Measurements from ENCODE around the gene PARVA.

Gene PARVA

DNA sequence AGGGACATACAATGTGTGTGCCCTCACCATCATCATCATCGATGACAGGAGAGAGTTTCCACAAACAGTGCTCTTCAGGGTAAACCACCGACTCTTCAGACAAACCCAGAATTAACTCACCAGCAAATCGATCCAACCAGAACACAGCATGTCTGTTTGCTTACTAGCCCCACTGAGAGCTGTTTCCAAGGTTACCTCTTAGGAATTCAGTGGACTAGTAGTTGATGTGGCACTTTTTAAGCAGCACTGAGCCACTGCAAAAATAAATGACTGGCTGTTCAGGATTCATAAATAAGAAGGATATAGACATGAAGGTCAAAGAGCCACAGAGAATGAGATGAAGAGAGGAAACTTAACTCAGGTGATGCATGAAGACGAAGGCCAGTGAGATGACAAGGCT lies 83.1 kb downstream of the PARVA start:
- peak; percentile 28 for DNase-seq

DNA sequence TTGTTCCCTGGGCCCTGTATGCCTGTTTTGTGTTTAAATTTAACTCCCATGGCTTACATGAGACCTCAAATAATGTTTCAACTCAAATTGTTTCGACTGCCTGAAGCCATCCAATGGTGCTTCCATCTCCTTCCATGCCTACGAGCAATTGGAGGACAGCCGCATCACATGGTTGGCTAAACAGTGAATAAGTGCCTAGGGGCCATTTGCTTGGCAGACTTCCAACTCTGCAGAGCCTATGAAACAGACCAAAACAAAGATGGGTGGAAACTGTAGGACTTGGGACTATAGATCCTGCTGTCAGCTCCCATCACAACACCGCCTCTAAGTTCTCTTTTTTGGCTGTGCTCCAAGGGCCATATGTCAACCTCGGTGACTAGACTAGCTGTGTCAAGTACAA lies 84.1 kb downstream of the PARVA start:
- peak; percentile 16 for DNase-seq

DNA sequence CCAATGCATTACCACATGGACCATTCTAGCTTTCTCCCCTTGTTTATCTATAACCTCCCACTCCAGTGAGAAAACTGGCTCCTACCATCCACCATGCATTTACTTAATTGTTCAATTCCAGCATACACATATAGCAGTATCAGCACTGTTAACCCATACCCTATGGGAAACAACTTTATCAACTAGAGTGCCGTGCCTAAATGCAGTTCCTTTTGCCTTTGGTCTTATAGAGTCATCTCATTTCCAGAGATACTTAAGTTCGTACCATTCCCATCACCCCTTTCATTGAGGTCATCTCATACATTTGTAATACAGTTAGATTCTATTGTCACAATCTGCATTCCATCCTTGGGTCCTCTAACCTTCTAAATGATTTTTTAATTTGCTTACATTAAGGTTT lies 86.9 kb downstream of the PARVA start:
- DNase-seq = no peak

DNA sequence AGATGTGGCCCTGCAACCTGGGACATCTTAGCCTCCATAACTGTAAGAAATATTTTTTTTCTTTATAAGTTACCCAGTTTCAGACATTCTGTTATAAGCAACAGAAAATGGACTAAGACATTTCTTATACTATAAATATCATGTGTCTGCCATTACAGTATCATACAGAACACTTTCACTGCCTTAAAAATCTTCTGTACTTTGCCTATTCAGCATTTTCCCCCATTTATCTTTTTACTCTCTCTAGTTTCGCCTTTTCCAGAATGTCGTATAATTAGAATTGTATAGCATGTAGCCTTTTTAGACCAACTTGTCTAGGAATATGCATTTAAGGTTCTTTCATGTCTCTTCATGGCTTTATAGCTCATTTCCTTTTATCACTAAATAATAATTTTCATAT lies 88.0 kb downstream of the PARVA start:
- DNase-seq = no peak

DNA sequence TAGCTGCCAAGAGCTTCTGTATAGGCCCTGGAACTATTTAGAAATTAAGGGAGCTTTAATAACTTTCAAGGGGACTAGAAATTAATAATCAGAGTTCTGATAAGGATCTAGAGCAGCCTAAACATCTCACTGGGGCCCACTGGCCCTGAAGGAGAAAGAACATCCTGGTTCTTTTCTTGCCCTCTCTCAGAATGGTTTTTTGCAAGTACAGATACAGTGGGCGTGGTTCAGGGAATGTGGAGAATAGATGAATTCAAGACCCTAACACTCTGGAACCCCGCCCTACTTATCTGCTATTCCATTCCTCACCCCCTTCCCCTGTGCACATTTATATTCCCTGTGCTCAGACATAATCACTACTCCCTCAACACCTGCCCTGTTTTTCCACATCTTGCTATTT lies 90.2 kb downstream of the PARVA start:
- DNase-seq = no peak

- peak; percentile 49 for DNase-seq
Measured at GRCh38 chr11:12469451-12469850, 92.1 kb downstream of the PARVA start.

GRCh38 chr11:12470236-12470635 lies 92.9 kb downstream of the PARVA start:
- no peak for DNase-seq

- DNase-seq = no peak
Measured at GRCh38 chr11:12472401-12473005, 95.1 kb downstream of the PARVA start.

DNA sequence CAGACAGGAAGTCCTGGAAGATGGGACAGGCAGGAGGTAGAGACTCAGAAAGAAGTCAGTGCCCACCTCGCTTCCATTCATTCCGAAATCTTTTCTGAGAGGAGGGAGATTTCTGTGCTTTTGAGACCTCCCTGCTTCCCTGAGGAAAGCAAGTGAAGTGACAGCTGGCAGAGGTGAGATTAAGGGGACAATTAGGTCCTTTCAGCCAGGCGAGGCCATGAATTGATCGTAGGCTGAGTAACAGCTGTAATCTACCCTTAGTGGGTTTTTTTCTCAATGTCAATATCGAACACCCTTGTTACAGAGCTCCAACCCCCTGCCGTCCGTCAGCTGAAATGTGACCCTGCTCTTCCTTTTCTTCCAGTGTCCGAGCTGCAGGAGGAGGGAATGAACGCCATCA lies 96.0 kb downstream of the PARVA start:
- no peak for DNase-seq

DNA sequence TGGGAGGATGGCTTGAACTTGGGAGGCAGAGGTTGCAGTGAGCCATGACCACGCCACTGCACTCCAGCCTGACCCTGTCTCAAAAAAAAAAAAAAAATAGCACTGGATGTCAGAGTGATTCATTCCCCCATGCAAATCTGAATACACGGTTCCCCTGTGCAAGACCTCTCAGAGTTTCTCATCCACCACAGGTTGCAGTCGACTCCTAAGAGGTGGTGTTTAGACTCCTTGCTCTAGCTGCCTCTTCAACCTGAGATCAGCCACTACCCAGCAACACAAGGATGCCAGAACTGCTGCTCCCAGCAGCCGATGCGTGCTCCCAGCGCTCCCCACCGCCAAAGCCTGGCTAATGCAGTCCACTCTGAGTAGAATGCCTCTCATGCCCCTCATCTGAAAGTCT lies 97.5 kb downstream of the PARVA start:
- no peak for DNase-seq

DNA sequence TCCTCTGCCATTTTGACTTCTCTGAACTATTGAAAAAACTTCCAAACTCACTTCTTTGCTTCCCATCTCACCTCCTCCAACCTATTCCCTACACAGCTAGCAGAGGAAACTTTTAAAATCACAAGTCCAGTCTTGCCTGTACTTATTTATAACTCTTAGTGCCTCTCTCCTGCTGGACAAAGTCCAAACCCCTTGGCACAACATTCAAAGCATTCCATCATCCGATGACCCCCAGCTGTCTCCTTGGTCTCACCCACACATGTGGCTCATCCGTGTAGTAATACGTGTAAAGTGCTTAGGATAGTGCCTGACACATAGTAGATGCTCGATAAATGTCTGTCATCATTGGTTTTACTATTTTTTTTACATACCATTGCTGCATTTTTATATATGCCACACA lies 101.4 kb downstream of the PARVA start:
- peak; percentile 77 for DNase-seq

GRCh38 chr11:12480401-12480800 lies 103.0 kb downstream of the PARVA start:
- no peak for DNase-seq

DNA sequence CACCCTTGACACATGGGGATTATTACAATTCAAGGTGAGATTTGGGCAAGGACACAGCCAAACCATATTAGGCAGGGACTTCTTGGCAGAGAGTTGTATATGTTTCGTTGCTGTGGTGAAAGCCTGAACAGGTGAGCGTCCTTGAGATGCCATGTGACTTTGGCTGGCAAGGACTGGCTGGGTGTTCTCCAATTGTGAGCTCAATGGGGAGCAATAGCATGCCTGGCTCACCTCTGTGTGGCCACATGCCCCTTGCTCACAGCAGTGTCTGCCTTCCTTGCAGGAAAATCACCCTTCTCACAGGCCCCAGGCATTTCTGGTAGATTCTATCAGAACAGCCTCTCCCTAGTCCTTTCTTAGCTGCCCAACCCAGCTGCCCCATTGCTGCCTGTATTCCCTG lies 105.5 kb downstream of the PARVA start:
- DNase-seq = no peak

DNA sequence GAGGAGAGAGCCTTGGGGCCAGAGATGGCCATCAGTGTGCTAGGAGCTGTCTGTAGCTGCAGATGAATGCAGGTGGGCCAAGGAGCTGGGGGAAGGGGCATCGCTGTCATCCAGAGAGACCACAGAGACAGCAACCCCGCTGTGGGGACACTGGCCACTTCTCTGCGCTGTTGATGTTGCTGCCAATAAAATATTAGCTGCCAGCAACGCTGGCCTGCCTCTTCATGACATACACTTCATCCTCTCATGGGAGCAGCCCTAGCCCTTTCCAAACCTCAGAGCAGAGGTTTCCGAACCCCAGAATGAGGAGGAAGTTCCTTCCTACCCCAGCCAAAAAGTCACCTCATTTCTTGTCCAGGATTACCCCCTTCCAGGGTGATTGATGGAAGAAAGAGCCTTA lies 106.2 kb downstream of the PARVA start:
- no peak for DNase-seq

- DNase-seq = peak; percentile 17
Measured at GRCh38 chr11:12485328-12485727, 108.0 kb downstream of the PARVA start.

DNA sequence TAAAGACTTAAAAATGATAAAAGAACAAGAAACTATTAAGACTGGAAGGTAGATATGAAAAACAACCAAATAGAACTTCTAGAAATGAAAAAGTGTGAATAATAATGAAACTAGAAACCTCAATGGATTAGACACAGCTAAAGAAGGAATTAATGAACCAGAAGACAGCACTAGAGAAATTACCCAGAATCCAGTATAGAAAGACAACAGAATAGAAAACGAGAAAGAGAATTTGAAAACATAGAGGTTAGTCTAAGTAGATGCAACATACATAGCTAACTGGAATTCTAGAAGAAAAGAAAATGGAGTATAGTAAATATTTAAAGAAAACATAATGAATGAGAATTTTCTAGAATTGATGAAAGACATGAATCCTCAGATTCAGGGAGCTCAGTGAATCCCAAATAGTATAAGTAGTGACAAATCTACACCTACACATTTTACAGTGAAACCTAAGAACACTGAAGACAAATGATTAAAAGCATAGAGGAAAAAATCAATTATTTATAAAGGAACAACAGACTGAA lies 111.9 kb downstream of the PARVA start:
- DNase-seq = no peak

GRCh38 chr11:12494699-12495098 lies 117.3 kb downstream of the PARVA start:
- DNase-seq = peak; percentile 81

DNA sequence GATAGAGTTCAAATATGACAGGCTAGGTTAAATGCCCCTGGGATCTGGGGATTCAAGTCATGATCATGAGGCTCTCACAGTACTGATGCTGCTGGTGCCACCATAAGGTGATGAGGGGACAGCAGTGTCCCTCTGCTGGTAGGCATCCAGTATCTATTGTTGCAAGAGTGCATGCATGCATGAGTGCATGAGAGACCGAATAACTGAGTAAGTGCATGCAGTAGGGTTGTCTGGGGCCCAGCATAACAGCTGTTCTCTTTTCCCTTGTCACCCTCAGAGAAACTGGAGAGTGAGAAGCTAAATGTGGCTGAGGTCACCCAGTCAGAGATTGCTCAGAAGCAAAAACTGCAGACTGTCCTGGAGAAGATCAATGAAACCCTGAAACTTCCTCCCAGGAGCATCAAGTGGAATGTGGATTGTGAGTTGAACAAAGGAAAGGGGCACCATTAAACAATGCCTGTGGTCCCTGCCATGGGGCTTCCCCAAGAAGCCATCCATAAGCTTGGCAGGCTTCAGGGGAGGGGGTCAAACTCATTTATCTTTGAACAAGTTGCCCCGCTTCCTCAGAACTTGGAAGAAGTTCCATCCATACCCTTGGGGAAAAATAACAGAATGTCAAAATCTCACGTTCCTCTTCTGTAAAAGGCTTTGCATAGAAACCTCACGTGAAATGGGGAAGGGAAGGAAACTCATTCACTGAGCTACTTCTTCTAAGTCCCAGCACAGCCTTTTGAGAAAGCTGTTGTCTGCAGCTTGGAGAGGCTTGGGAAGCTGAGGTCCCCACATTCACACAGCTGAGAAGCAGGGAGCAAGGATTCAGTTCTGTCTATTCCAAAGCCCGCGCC lies 119.0 kb downstream of the PARVA start:
- DNase-seq = peak; percentile 37

DNA sequence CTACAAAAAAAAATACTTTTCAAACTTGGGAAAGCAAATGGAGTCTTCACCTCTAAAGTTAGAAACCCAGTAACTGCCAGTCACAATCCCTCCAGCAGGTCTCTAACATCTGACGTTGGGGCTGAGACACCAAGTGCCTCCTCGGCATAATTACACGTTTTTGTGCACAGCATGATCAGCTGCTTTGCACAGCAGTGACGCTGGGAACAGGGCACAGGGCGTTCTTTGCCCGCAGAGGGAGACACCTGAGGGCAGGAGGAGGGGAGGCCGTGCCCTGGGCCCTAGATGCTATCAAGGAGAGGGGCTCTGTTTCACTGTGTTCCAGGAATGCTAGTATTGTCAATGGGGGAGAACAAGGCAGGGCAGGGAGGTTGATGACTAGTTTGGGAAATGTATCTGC lies 120.1 kb downstream of the PARVA start:
- DNase-seq = no peak

GRCh38 chr11:12499071-12499470 lies 121.7 kb downstream of the PARVA start:
- DNase-seq = no peak

- DNase-seq = peak; percentile 64
Measured at GRCh38 chr11:12502046-12502445, 124.7 kb downstream of the PARVA start.

GRCh38 chr11:12503039-12503484 lies 125.7 kb downstream of the PARVA start:
- DNase-seq = no peak

GRCh38 chr11:12503886-12504285 lies 126.5 kb downstream of the PARVA start:
- no peak for DNase-seq

GRCh38 chr11:12505183-12505582 lies 127.8 kb downstream of the PARVA start:
- no peak for DNase-seq

All from fibroblast of upper back skin (primary cell).